GM21825 (cell line): Measurements from ENCODE around the gene HSD17B10.
"Not testable (repeated sequence)": the region's sequence is repeated elsewhere in the genome, so short reads cannot be mapped to it uniquely, and the experiment has no call there.

Experiments
- ATAC-seq: cut with Tn5 transposase; IDR thresholded peaks from one replicate; pipeline ENCODE4 v1.9.1; 2021; ENCODE audit warnings: mild to moderate bottlenecking, moderate library complexity; ENCODE audit not compliant: unreplicated experiment

HSD17B10 gene

DNA sequence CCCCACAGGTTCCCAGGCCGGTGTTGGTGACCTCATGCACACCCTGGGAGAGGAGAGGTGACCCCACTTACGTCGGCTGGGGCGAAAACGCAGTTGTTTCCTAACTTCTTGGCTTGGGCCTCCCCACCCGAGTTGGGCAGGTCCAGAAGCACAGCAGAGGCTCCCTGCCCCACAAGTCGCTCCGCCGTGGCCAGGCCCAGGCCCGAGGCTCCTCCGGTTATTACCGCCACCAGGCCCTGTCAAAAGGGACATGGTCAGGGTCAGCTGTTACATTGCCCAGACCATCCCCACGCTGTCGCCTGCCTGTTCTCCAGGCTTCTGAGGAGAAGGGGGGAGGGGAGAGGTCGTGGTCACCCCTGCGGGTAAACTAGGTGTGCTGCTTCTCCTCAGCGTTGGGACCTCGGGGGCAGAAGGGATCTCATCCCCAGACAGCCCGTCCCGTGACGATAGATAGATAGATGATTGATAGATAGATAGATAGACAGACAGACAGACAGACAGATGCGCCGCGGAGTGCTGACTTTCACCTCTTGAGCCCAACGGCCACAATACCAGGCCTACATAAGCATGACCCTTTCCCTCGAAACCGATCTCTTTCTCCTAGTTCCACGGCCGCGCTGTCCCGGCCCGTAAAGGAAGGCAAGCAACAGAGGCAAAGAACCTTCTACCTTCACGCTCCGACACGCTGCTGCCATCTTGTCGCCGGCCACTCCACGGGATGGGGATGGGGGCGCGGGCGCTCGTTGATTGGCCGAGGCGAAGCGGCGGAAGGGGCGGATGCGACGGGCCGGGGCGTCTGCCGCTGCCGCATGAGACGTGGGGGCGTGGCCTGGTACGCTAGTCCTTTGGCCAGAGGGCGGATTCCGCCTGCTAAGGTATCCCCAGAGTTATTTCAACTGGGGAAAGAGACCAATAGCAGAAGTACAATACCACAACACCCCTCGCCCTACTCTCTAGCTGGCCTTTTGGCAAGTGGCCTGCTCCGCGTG, at the start of gene HSD17B10:
Gene HSD17B10, minus strand, starts transcription at position 720 of the 989 bp plus-strand sequence. Its CDS starts 25 bp downstream, at position 695.
- ATAC-seq: peak; percentile 91

DNA sequence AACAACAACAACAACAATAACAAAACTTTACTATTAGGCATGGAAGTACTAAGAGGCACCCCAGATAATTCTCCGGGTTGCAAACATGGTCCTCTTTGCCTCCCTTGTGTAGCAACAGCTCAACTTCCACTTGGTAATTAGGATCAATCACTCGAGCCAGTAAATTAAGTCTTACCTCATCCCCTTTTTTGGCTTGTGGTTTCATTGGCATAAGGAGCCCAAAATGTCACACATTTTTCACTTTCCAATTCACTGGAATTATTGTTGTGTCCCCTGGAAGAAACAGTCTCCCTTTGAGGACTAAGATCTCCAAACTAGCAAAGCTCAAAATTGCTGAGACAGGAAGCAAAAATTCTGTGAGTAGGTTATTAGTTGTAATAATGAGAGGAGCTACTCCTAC, 49.2 kb upstream of the HSD17B10 start:
- ATAC-seq: no peak

DNA sequence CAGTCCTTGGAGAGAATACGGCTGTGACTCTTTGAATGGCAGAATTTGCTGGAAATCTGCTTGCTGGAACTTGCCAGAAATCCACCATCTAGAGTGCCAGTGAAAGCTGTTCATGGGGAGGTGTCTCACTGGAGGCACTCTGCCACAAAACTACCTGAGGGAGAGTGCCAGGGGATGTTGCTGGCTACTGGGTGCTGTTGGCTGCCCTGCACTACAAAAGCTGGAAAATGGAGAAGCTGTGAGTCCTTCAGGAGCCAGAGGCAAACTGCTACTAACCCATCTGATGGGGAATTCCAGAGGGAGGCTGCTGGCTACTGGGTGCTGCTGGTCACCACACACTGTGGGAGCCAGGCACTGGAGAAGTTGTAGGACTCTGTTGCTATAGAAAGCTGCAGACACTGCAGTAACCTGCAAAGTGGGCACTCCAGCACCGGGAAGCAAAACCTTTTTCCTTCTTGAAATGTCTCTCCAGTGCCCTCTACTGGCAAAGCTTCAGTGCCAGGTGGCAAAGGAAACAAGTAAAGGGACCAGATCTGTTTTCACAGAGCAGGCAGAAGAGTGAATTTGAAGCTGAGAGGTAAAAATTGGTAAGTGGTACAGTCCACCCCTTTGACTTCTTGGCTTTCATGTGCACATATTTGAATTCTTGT, 47.8 kb upstream of the HSD17B10 start:
- ATAC-seq: no peak

DNA sequence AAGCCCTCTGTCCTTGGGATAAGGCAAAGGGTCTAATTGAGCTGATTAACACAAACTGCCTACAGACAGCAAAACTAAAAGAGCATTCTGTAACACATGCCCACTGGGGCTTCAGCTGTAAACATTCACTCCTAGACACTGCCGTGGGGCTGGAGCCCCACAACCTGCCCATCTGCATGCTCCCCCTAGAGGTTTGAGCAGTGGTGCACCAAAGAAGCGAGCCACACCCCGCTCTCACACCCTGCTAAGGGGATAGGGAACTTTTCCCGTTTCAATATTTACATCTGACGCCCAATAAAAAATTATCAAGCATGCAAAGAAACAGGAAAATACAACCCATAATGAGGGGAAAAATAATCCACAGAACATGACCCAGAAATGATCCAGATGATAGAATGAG, 46.9 kb upstream of the HSD17B10 start:
- ATAC-seq: no peak

DNA sequence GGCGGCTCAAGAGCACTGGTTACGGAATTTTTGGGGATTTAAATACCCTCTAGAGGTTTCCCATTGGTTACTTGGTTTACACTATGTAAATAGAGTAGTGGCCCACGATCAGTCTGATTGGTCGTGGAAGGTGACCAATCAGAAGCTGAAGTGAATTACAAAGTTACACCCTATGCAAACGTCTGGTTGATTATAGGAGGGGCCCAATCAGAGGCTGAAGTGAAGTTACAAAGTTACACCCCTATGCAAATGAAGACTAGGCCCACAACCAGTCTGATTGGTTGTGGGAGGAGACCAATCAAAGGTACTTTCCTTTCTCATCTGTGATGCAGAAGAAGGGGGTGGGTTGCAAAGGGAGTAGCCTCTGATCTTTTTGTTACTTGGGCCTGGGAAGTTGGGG, 45.1 kb upstream of the HSD17B10 start:
- no peak for ATAC-seq

DNA sequence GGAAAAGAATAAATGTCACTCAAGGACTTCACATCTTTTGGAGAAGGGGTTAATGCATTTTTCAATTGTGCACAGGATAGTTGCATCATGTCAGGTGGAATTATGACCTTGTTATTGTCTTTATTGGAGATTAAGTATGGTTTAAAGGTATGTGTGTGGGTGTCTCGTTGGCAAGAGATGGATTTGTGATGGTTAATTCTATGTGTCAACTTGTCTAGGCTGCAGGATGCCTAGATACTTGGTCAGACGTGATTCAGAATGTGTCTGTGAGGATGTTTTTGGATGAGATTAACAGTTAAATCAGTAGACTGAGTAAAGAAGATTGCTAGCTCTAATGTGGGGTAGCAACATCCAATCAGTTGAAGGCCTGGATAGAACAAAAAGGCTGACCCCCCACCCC, 42.2 kb upstream of the HSD17B10 start:
- ATAC-seq: no peak

DNA sequence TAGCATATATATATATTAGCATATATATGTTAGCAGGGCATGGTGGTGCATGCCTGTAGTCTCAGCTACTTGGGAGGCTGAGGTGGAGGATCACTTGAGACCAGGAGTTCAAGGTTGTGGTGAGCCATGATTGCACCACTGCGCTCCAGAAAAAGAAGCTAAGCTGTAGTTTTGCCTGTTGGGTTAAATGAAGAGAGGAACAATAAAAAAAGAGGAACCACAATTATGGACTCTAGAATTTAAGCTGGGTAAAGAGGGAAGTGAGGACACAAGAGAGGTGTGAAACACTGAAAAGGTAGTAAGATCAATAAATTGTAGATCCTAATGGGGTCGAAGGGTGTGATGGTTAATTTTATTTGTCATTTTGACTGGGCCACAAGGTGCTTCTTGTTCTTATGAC, 40.5 kb upstream of the HSD17B10 start:
- ATAC-seq: no peak

DNA sequence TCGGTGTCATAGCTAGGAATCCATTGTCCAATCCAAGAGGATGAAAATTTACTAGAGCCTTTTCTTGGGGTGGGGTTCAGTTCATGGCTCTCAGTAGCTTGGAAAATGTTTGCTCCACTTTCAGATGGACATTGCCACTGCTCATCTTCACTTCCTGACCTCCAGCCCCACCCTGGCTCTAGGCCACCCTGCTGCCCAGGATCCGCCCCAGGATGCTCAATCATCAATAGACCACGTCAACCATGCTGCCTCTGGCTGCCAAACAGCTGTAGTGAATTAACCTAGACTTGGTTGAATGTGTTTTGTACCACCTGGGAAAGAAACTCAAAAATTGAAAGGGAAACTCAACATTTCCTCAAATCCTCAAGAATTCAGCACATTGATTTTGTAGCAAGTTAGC, 37.2 kb upstream of the HSD17B10 start:
- ATAC-seq: no peak

DNA sequence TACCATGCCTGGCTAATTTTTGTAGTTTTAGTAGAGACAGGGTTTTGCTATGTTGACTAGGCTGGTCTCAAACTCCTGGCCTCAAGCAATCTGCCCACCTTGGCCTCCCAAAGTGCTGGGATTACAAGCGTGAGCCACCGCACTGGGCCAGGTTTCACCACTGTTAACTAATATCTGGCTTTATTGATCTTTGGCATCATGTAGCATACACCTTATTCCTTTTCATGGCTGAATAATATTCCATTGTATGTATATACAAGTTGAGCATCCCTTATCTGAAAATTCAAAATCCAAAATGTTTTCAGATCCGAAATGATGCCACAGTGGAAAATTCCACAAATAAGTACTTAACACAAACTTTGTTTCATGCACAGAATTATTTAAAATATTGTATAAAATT, 34.5 kb upstream of the HSD17B10 start:
- not testable (repeated sequence) for ATAC-seq

DNA sequence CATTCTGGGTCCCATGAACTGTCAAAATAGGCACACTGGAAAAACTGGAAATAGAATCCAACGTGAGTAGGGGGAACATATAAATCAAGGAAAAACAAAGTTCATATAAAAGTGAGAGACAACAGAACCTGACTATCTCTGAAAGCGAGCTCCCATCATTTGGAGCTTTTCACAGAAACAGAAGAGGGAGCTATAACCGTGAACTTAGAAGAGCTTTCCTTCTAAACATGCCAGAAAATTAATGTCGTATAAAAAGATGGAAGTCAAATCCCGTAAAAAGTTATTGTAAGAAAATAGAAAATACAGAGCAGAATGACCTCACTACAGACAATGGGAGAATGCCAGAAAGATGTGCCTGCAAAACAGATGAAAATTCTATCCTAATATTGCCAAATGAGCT, 23.9 kb upstream of the HSD17B10 start:
- ATAC-seq: no peak

DNA sequence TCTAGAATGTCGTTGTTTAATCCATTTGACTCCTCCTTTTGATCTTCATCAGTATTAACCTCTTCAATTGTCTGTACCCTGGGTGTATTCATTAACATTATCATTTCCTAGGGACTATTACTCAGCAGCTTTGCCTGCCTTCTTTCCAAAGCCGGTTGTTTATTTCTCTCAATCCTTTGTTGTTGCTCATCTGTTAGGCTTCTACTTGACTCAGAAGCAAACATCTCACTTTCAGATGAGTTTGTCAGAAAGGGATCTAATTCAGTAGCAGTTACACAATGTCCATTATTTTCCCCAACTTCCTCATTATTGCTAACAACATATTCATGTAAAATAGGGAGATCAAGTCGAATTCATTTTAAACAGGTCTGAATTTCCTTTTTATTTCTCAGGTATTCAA, 22.1 kb upstream of the HSD17B10 start:
- no peak for ATAC-seq

DNA sequence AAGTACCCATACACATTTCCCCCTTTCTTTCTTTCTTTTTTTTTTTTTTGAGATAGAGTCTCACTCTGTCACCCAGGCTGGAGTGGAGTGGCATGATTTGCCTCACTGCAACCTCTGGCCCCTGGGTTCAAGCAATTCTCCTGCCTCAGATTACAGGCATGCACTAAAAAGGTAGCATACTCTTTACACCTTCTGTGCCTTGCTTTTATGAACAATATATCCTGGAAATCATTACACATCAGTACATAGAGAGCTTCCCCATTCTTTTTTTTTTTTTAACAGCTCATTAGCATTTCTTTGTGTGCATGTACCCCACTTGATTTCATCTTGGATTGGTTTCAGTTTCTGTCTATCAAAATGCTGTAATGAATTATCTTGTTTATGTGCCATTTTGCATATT, 18.6 kb upstream of the HSD17B10 start:
- ATAC-seq: no peak

DNA sequence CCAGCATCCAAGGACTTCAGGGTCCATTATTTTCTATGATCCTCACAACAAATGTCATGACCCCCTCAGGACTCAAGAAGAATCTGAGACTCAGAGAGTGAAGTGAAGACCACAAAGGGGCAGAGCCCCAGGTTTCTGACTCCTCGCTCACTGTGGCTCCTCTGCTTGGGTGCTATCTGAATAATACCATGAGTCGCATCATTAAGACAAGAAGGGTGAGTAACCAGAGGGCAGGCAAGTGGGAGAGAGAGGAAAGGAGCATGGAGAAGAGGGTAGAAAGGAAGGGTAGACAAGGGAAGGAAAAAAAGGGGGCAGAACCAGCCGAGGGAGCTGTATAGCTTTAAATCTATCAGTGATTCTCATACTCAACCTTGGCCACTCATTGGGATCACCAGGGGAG, 15.5 kb upstream of the HSD17B10 start:
- ATAC-seq: no peak

DNA sequence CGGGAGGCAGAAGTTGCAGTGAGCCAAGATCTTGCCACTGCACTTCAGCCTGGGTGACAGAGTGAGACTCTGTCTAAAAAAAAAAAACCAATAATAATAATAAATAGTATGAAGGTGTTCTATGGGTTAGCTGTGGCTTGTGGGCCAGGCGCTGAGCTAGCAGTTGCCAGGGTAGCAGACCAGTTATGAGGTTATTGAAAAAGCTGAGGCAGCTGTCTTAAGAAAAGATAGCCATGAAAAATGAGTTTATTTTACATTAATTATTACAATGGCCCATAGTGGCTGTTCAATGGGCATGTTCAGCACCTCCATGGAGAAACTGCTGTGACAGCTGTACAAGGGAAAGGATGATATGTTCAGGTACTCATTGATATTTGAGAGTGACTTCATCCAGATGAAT, 13.3 kb upstream of the HSD17B10 start:
- no peak for ATAC-seq

DNA sequence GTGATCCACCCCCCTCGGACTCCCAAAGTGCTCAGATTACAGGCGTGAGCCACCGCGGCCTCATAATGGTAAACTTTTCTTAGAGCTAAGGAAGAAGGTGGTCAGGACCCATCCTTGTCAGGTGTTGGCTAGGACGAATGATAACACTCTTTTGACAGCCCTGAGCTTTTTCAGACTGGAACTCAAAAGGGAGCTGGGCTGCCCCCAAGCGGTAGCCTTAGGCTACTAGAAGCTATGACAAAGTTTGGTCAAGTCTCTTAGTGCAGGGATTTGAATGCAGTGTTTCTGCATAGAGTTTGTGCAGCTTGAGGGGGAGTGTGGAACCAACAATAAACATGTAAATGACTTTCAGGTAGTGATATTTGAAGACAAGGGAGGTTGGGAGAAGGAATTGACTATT, 11.8 kb upstream of the HSD17B10 start:
- ATAC-seq: no peak

DNA sequence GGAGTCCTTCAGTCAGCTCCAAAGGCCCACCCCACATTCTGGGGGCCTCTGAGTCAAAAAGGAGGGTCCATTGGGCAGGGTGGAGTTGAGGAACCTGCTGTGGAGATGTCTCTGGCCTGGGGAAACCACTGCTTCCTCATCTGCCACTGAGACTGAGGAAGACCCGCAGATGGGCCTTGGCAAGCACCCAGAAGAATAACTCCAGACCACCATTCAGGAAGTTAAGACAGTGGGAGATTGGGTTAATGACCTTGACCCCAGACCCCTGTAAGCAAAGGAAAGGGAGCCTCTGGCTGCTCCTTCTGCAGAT, 8.1 kb upstream of the HSD17B10 start:
- ATAC-seq: no peak

DNA sequence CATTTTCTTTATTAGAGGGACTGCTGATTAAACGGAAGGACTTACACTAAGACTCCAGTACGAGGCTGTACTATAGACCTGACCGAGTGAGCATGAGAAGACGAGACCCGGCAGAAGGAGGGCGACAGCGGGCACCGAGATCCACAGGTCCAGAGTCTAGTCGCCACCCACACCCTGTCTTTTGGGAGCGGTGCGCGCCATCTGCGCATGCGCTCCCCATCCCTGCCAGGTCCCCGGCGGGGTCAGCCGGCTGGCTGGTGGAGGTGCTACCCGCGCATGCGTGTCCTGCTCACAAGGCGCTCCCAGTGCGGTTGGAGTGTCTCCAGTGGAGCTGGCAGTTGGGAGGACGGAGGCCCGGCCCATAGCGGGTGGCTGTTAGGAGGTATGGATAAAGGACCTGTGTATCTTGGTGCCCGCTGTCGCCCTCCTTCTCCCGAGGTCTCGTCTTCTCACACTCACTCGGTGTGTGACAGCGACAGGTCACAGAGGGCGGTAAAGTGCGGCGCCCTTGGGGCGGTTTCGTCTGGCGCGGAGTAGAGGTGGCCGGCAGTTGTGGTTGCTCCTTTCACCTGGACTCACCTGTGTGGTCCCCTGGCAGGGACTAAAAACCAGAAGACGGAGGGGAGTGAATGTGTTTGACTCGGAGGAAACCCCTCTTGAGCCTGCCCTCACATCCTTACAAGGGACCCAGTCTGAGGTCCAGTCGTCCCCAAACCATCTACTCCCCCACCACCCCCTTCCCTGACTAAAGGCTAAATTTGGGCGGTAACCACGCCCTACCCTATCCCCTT, 7.6 kb upstream of the HSD17B10 start:
- ATAC-seq: peak; percentile 73

DNA sequence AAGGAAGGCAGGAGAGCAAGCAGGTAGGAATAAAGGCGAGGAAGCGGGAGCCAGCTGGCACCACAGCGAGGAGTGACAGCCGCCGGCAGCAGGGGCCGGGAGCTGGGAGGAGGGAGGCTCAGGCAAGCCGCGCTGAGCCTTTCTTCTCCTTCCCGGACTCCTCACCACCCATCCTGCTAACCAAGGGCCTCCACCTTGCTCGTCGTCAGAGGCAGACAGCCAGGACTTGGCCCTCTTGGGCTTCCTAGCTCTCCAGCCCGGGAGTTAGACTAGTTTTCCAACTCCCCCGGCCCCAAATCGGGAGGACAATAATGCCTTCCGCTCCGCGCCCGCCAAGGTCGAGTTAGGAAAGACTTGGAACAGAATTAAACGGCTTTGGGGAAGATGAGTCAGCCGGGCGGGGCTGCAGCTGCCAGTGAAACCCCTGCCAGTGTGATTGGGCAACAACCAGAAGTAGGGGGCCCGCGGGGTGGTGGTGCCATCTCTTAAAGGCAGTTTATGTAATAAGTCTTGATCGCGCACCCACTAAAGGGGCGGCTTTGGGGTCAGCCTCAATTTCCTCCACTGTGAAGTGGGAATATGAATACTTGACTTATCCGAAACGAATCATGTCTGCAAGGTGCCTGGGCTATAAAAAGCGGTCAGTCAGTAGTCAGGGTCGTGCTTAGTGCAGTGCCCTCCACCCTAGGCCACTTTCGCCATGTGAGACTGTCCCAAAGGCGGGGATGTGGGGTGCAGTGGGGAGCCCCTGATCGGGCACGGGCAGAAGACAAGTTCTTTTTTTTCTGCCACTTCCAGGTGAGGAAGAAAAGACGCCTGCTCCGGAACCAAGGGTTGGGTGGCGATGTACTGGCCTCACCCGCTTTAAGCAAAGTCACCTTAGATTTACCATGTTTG, 6.7 kb upstream of the HSD17B10 start:
- ATAC-seq: no peak

DNA sequence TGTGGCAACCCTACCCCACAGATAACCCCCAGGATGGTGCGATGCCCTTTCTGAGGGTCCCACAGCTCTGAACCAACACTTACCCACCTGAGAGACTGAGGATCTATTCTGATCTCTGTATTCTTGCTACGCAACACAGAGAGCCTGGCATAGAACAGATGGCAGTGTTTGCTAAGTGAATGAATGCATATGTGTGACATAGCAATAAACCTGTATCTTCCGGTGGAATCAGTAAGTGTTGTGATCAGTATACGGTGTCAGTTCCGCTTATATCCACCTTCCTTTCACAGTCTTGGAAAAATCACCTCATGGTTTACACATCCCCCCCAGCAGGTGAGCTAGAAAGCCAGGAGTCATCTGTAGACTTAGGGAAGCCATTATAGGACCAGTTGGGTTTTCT, 5.9 kb upstream of the HSD17B10 start:
- ATAC-seq: no peak

DNA sequence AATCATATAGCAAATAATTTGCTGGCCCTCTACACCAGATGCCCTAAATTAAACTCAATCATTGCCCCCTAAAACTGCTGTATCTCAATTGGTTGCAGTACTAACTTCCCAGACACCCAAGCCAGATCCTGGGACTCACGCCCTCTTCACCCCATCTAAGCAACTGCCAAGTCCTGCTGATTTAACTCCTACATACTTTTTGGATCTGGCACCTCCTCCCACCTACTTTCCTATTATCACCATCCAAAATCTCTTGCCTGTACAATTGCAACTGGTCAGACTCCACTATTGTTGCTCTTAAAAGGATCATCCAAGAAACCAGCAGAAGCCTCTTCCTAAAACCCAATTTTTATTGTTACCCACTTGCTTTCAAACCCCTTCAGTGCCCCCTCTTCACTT, 4.7 kb upstream of the HSD17B10 start:
- ATAC-seq: no peak
